IPS-18a (cell line): ENCODE results near the gene NOBOX.
"Not testable (repeated sequence)": the region's sequence is repeated elsewhere in the genome, so short reads cannot be mapped to it uniquely, and the experiment has no call there.

Experiments
- H3K27ac ChIP-seq: one replicate; pipeline ENCODE4 v1.5.1; 2013; ENCODE audit warnings: low read length
- H3K27me3 ChIP-seq: one replicate; pipeline ENCODE4 v1.6.1; 2013; ENCODE audit warnings: mild to moderate bottlenecking, low read length; ENCODE audit not compliant: control insufficient read depth, insufficient read depth
- H3K36me3 ChIP-seq: one replicate; pipeline ENCODE4 v1.6.1; 2013; ENCODE audit warnings: low read depth, low read length; ENCODE audit not compliant: control insufficient read depth
- H3K4me1 ChIP-seq: one replicate; pipeline ENCODE4 v1.6.1; 2013; ENCODE audit warnings: low read depth, low read length; ENCODE audit not compliant: control insufficient read depth
- H3K4me3 ChIP-seq: one replicate; pipeline ENCODE4 v1.5.1; 2013; ENCODE audit warnings: low read length
- H3K9ac ChIP-seq: one replicate; pipeline ENCODE4 v1.6.1; 2013; ENCODE audit warnings: mild to moderate bottlenecking, low read length, moderate library complexity
- H3K9me3 ChIP-seq: one replicate; pipeline ENCODE4 v1.6.1; 2013; ENCODE audit warnings: low read depth, low read length; ENCODE audit not compliant: control insufficient read depth

NOBOX gene

DNA sequence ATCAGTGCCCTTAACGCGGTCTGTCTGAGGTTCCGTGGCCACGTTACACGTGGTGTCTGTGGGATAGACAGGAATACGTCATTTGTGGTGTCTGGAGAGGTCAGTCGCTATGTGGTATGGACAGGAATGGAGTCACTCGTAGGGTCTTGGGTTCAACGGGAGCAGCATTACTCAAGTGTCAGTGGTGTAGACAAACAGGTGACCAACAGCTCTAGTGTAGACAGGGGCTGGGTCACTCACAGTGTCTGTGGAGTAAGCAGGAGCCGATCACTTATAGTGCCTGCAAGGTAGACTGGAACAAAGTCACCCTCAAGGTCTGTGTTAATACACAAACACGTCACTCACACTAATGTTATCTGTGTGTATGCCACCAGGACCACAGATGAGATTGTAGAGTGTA lies 46.6 kb downstream of the NOBOX start:
- not testable (repeated sequence) for H3K4me3 ChIP-seq, H3K27me3 ChIP-seq, H3K27ac ChIP-seq

DNA sequence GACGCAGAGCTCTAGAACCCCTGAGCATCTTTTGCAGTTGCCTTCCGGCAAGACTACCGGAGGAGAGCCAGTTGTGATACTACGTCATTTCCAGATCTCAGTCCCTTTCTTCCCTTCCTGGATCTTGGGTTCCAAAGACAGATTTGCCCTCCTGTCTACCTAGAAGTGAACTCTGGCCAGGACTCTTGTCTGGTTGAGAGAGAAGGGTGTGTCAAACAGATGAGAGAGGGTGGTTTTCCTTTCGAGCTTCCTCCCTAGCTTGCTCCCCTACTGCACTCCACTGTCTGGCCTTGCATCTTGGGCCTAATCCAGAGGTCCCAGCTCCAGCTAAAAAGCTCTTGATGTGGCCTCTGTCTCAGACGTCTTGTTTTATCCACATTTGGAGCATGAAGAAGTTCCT lies 47.3 kb downstream of the NOBOX start:
- H3K9me3 ChIP-seq, H3K27ac ChIP-seq, H3K36me3 ChIP-seq, H3K4me3 ChIP-seq, H3K9ac ChIP-seq, H3K27me3 ChIP-seq, H3K4me1 ChIP-seq: not testable (repeated sequence)

More for the DNA sequence above, 46.6 kb downstream of the NOBOX start:
- H3K36me3 ChIP-seq, H3K4me1 ChIP-seq, H3K9ac ChIP-seq, H3K9me3 ChIP-seq: not testable (repeated sequence)

DNA sequence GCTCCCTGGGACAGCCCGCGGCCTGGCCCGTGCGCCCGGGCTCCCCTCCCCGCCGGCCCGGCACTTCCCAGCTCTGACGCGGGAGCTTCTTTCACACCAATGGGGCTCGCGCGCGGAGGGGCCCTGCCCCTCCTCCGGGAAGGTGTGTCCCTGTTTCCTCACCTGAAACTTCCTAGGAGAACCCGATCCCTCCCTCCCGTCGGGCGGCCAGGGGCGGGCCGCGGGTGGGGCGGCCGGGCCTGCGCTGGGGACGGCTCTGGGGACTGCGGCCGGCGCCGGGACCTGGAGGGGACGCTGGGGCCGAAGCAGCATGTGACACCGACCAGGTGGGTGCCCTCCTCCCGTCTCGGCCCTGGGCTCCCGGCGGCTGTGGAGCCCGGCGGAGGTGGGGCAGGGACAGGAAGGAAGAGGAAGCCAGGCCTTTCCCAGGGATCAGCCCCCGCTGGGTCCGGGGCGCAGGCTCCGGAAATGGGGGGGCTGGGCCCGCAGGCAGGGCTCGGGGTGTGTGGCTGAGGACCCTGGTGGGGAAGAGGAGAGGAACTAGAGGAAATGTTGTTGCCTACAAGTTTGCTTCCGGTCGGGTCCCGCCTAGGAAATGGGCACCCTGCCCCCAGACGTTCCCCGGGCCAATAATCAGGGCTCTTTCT lies 48.2 kb downstream of the NOBOX start, which contains the start of gene ARHGEF5:
Gene ARHGEF5 (plus strand): TSS at position 227 of the 647 bp plus-strand sequence. CDS start 7,268 bp downstream, outside the sequence.
- H3K4me1 ChIP-seq, H3K27me3 ChIP-seq, H3K27ac ChIP-seq, H3K36me3 ChIP-seq, H3K9me3 ChIP-seq, H3K9ac ChIP-seq, H3K4me3 ChIP-seq: not testable (repeated sequence)

DNA sequence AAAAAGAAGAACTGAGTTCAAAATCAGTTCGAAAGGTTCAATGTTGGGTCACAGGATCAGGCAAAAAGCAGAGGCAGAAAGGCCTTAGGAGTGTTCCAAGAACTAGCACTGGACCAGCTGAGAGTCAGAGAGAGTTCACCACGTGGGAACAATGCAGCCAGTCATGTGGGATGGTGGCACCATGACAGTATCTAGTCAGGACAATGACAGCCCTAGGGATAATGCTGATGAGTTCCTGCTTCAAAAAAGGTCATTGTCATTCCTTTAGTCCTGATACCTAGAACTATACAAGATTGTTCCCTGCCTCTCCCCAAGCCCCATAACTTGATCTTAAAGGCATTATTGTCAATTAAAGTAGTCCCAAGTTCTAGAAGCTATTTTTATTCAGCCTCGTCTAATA lies 51.8 kb downstream of the NOBOX start:
- H3K9ac ChIP-seq, H3K4me3 ChIP-seq, H3K36me3 ChIP-seq, H3K27me3 ChIP-seq, H3K4me1 ChIP-seq, H3K9me3 ChIP-seq, H3K27ac ChIP-seq: not testable (repeated sequence)

DNA sequence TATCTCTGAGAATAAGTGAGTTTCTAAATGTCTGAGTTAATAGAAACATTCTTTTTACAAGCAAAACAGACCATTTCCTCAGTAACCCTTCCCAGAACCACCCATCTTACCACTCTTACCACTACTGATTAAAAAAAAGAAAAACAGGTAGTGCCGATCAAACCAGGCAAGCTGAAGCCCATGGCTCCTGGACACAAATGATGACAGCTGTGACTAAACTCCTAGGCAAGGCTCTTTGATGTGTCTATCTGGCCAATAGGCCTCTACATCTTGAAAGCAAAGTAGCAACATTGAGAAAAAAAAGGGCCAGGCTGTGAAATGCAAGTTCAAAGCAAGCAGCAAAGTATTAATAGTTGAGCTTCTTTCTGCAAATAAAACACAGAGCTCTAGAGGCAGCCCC lies 54.9 kb downstream of the NOBOX start:
- not testable (repeated sequence) for H3K4me3 ChIP-seq, H3K9ac ChIP-seq, H3K4me1 ChIP-seq, H3K27me3 ChIP-seq, H3K36me3 ChIP-seq, H3K27ac ChIP-seq, H3K9me3 ChIP-seq
